ENCODE results near the gene OSBPL6.

GRCh38 chr2:178328037-178328436, 133.7 kb downstream of the OSBPL6 start:
- TF ChIP-seq CTCF (IDR thresholded peaks at IDR 0.05; ENCODE audit: low read depth, low read length, poor library complexity, severe bottlenecking) (no peak), EZH2phosphoT487 (IDR thresholded peaks at IDR 0.05; ENCODE audit: borderline replicate concordance, low read length) (no peak)
